ENCODE results near the gene MARCO.

The MARCO gene

DNA sequence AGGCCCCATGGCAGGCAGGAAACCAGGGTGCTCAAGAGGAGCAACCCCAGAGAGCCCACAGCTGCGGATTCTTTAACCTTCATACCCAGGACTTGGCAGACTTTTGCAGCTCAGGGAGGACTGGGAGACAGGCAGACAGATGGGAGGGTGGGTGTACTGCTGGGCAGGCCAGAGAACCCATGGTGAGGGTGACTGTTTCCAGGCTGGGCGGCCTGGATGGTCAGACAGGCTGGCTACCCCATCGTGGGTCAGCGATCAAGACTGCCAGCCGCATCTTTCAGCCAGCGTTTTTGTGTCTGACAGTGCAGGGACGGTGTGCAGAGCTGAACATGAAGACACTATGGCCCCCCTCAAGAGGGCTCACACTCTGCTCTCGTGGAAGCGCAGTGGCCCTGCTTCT lies 82.2 kb downstream of the MARCO start:
- ChIA-PET POLR2A (no interaction called here), CTCF (no interaction called here)
- TF ChIP-seq, protein P1, sequence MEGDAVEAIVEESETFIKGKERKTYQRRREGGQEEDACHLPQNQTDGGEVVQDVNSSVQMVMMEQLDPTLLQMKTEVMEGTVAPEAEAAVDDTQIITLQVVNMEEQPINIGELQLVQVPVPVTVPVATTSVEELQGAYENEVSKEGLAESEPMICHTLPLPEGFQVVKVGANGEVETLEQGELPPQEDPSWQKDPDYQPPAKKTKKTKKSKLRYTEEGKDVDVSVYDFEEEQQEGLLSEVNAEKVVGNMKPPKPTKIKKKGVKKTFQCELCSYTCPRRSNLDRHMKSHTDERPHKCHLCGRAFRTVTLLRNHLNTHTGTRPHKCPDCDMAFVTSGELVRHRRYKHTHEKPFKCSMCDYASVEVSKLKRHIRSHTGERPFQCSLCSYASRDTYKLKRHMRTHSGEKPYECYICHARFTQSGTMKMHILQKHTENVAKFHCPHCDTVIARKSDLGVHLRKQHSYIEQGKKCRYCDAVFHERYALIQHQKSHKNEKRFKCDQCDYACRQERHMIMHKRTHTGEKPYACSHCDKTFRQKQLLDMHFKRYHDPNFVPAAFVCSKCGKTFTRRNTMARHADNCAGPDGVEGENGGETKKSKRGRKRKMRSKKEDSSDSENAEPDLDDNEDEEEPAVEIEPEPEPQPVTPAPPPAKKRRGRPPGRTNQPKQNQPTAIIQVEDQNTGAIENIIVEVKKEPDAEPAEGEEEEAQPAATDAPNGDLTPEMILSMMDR (IDR thresholded peaks at IDR 0.05; ENCODE audit: insufficient read depth, low read length, missing control alignments) = no peak
- no peak overlapping the region for H3K4me3 ChIP-seq (ENCODE audit: low read depth, low read length)
- no peak for DNase-seq (ENCODE audit: low read depth, low spot score)

DNA sequence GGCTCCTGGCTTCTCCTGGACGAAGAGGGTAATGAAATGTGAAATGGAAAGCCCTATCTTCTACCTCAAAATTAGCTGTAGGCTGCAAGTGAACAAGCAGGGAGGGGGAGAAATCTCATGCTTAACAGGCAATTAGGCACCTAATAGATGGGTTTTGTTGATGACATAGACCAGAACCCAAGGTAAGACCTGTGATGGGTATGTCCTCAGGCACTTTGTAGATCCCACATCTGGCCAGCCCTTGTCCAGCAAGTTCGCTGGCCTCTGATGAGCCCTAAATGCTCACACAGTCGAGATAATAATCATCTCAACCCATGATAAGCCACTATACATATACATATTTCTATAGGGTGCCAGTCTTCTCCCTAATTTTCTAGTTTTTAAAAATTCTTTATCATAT lies 82.6 kb downstream of the MARCO start:
- ChIA-PET POLR2A (no interaction called here), CTCF (interaction anchor here (0.9 kb wide), 1 partner anchor 266 kb away, joined by 5 read pairs; no protein-coding TSS in a partner anchor)
- no peak for DNase-seq (ENCODE audit: low read depth, low spot score)
- H3K4me3 ChIP-seq (ENCODE audit: low read depth, low read length) = no peak overlapping the region
- TF ChIP-seq, protein P1 (IDR thresholded peaks at IDR 0.05; ENCODE audit: insufficient read depth, low read length, missing control alignments) = no peak

GRCh38 chr2:119025013-119025412 lies 83.0 kb downstream of the MARCO start:
- H3K4me3 ChIP-seq (ENCODE audit: low read depth, low read length) = no peak overlapping the region
- ChIA-PET CTCF (interaction anchor here (0.6 to 0.9 kb wide), 2 partner anchors 143 to 266 kb away, joined by 3 to 5 read pairs; no protein-coding TSS in a partner anchor), POLR2A (no interaction called here)
- TF ChIP-seq, protein P1 (IDR thresholded peaks at IDR 0.05; ENCODE audit: insufficient read depth, low read length, missing control alignments) = no peak
- DNase-seq (ENCODE audit: low read depth, low spot score) = no peak

GRCh38 chr2:119025762-119026351 lies 83.9 kb downstream of the MARCO start:
- ChIA-PET CTCF (interaction anchor here (0.6 to 6.8 kb wide), 8 partner anchors 142 to 266 kb away, joined by 3 to 50 read pairs (median 4); no protein-coding TSS in a partner anchor), POLR2A (no interaction called here)
- no peak for DNase-seq (ENCODE audit: low read depth, low spot score)
- TF ChIP-seq, protein P1 (IDR thresholded peaks at IDR 0.05; ENCODE audit: insufficient read depth, low read length, missing control alignments) = no peak
- no peak overlapping the region for H3K4me3 ChIP-seq (ENCODE audit: low read depth, low read length)

- TF ChIP-seq, protein P1 (IDR thresholded peaks at IDR 0.05; ENCODE audit: insufficient read depth, low read length, missing control alignments) = no peak
- CTCF ChIA-PET = interaction anchor here (0.8 to 6.8 kb wide), 8 partner anchors 11 to 265 kb away, joined by 3 to 50 read pairs (median 5); no protein-coding TSS in a partner anchor
- no peak for DNase-seq (ENCODE audit: low read depth, low spot score)
- H3K4me3 ChIP-seq (ENCODE audit: low read depth, low read length) = no peak overlapping the region
- POLR2A ChIA-PET = no interaction called here
Observed at GRCh38 chr2:119026890-119027289, 84.9 kb downstream of the MARCO start.

DNA sequence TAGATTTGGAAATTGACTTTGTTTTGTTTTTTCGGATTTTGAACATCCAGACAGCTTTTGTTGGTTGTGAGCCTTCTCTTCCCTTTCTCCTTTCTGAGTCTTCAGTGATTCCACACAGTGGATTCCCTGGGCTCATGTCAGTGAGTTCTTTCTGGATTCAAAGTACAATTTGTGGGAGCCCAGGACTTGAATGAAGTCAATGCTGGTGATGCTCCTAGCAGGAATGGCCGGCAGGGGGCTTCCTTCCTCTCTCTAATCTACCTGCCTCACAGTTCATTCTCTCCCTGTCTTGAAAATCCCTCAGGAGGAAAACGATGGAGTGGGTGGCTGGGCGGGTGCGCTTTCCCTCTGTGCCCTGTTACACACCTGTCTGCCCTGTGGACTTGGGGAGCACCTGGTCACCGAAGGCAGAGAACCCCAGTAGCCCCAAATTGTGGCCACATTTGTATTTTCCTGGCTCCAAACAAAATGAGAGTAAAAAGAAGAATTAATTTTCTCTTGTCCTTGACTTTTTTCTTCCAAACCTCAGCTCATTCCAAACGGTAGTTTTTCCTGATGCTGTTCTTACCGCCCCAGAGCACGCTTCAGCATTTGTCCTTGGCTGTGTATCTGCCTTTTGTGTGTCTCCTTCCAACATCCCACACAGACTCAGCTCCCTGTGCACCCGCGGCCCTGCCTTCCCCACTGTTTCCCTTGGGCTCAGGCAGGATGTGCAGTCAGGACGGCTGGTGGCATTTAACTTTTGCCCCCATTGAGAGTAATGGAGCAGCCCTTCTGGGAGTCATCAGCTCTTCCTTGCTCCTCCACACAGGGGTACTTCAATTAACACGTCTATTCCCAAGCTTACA lies 86.6 kb downstream of the MARCO start:
- no peak for DNase-seq (ENCODE audit: low read depth, low spot score)
- H3K4me3 ChIP-seq (ENCODE audit: low read depth, low read length) = no peak overlapping the region
- CTCF ChIA-PET = interaction anchor here (0.9 to 6.8 kb wide), 10 partner anchors 12 to 448 kb away, joined by 3 to 50 read pairs (median 5); no protein-coding TSS in a partner anchor
- POLR2A ChIA-PET = no interaction called here
- TF ChIP-seq, protein P1 (IDR thresholded peaks at IDR 0.05; ENCODE audit: insufficient read depth, low read length, missing control alignments) = peak; percentile 61

Data from AG04449 (cell line).